K562 (cell line): ENCODE results near the gene IMMP2L.

Experiments
- FOXM1 ChIP-seq, 2 experiments: fragments of 450-650 bp in 1 of 2; sonication (generic) in 1 of 2; formaldehyde crosslinking in 1 of 2; IDR thresholded peaks; 2 replicates each; pipeline versions ENCODE4 v1.6.1 to v1.9.0; 2017 to 2022; ENCODE audit warnings: low read depth in 2 of 2, mild to moderate bottlenecking in 2 of 2, missing genetic modification reagents in 1 of 2, moderate library complexity in 1 of 2
- NFE2 ChIP-seq: IDR thresholded peaks from 2 replicates; pipeline ENCODE4 v1.6.1; 2014; ENCODE audit warnings: antibody characterized with exemption, low read depth
- SMAD3 ChIP-seq: fragments of 450-650 bp; formaldehyde crosslinking; conservative IDR thresholded peaks from 2 replicates; pipeline ENCODE4 v1.4.0; 2020; ENCODE audit warnings: mild to moderate bottlenecking
- ZNF146 ChIP-seq: IDR thresholded peaks from one replicate; pipeline ENCODE4 v1.6.1; 2018; ENCODE audit warnings: missing compliant biosample characterization; ENCODE audit not compliant: unreplicated experiment
- TF ChIP-seq, protein P1 (sequence below): conservative IDR thresholded peaks from 2 replicates; pipeline ENCODE4 v1.6.1; 2011; ENCODE audit warnings: low read depth, mild to moderate bottlenecking, low read length; ENCODE audit not compliant: control insufficient read depth
- TF ChIP-seq, protein P2 (sequence below): sonication (generic); formaldehyde crosslinking; IDR thresholded peaks from 2 replicates; pipeline ENCODE4 v1.8.1; 2023; ENCODE audit warnings: mild to moderate bottlenecking, missing genetic modification reagents

DNA sequence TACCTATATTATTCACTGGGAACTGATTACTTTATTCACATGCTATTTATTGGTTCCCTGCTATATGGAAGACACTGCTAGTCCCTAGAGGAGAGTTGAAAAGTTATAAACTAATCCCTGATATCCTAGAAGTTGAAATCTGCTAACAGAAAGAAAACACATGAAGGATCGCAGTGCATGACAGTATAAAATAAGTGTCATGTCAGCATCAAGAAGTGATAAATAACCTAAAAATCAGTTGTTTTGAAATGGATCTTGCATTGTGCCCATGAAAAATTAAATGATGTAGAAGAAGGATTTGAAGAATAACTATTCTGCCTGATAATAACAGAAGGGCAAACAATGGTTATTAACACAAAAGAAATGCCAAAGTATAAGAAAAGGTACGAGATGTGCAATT lies 764.6 kb downstream of the IMMP2L start:
- TF ChIP-seq, protein P1, sequence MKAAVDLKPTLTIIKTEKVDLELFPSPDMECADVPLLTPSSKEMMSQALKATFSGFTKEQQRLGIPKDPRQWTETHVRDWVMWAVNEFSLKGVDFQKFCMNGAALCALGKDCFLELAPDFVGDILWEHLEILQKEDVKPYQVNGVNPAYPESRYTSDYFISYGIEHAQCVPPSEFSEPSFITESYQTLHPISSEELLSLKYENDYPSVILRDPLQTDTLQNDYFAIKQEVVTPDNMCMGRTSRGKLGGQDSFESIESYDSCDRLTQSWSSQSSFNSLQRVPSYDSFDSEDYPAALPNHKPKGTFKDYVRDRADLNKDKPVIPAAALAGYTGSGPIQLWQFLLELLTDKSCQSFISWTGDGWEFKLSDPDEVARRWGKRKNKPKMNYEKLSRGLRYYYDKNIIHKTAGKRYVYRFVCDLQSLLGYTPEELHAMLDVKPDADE, result no peak
- TF ChIP-seq ZNF146 (CRISPR knock-in tag) (no peak), NFE2 (no peak), SMAD3 (CRISPR knock-in tag) (no peak), FOXM1 (IDR thresholded peaks at IDR 0.05; ENCODE audit: low read depth) (no peak), FOXM1 (CRISPR knock-in tag; IDR thresholded peaks at IDR 0.05; ENCODE audit: low read depth) (no peak)
- TF ChIP-seq, protein P2, sequence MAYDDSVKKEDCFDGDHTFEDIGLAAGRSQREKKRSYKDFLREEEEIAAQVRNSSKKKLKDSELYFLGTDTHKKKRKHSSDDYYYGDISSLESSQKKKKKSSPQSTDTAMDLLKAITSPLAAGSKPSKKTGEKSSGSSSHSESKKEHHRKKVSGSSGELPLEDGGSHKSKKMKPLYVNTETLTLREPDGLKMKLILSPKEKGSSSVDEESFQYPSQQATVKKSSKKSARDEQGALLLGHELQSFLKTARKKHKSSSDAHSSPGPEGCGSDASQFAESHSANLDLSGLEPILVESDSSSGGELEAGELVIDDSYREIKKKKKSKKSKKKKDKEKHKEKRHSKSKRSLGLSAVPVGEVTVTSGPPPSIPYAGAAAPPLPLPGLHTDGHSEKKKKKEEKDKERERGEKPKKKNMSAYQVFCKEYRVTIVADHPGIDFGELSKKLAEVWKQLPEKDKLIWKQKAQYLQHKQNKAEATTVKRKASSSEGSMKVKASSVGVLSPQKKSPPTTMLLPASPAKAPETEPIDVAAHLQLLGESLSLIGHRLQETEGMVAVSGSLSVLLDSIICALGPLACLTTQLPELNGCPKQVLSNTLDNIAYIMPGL (CRISPR knock-in tag), result no peak
